ENCODE data around the gene AP1B1. TPM values are rescaled to one million over a fixed set of nuclear protein-coding genes. Genes with fewer than 3 reads are reported as not detected.
"Not testable (repeated sequence)": the region's sequence is repeated elsewhere in the genome, so short reads cannot be mapped to it uniquely, and the experiment has no call there.

The AP1B1 gene
- total RNA-seq, 1 donor: 37.3 TPM

GRCh38 chr22:29375398-29376076 lies 12.8 kb downstream of the AP1B1 start:
- Histone ChIP-seq H3K4me1 (ENCODE audit: insufficient read depth, low read length) (no peaks in the 10 kb centered on the region), H3K4me3 (ENCODE audit: insufficient read depth, low read length) (no peak overlapping the region), H3K4me2 (ENCODE audit: insufficient read depth, low read length) (no peak overlapping the region), H2AFZ (ENCODE audit: low read length) (no peak overlapping the region), H3K9me3 (ENCODE audit: low read depth, low read length) (no peaks in the 10 kb centered on the region), H3K79me2 (ENCODE audit: insufficient read depth, low read length) (peaks cover 42% of the 10 kb centered on the region), H3K27me3 (ENCODE audit: insufficient read depth, low read length) (no peaks in the 10 kb centered on the region), H4K20me1 (ENCODE audit: insufficient read depth, low read length) (peaks cover 20% of the 10 kb centered on the region), H3K36me3 (ENCODE audit: insufficient read depth, low read length) (peaks cover 13% of the 10 kb centered on the region), H3K27ac (ENCODE audit: low read depth, low read length) (no peak overlapping the region)
- TF ChIP-seq, protein P1, sequence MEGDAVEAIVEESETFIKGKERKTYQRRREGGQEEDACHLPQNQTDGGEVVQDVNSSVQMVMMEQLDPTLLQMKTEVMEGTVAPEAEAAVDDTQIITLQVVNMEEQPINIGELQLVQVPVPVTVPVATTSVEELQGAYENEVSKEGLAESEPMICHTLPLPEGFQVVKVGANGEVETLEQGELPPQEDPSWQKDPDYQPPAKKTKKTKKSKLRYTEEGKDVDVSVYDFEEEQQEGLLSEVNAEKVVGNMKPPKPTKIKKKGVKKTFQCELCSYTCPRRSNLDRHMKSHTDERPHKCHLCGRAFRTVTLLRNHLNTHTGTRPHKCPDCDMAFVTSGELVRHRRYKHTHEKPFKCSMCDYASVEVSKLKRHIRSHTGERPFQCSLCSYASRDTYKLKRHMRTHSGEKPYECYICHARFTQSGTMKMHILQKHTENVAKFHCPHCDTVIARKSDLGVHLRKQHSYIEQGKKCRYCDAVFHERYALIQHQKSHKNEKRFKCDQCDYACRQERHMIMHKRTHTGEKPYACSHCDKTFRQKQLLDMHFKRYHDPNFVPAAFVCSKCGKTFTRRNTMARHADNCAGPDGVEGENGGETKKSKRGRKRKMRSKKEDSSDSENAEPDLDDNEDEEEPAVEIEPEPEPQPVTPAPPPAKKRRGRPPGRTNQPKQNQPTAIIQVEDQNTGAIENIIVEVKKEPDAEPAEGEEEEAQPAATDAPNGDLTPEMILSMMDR (IDR thresholded peaks at IDR 0.05; ENCODE audit: extremely low read depth, low read depth, low read length): no peak
- no peak for DNase-seq (ENCODE audit: insufficient read length, low spot score, missing footprints)

DNA sequence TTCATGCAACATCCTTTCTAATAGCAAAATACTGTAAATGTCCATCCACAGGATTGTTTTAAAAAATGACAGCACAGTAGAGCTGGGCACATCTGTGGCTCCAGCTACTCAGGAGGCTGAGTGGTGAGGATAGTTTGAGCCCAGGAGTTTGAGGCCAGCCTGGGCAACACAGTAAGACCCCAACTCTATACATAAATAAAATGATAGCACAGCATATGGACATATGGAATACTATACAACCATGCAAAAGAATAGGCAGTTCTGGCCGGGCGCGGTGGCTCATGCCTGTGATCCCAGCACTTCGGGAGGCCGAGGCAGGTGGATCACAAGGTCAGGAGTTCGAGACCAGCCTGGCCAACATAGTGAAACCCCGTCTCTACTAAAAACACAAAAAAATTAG lies 13.6 kb downstream of the AP1B1 start:
- not testable (repeated sequence) for H2AFZ ChIP-seq (ENCODE audit: low read length); H3K27ac ChIP-seq (ENCODE audit: low read depth, low read length); H3K9me3 ChIP-seq (ENCODE audit: low read depth, low read length); H3K4me3 ChIP-seq (ENCODE audit: insufficient read depth, low read length); H3K4me2 ChIP-seq (ENCODE audit: insufficient read depth, low read length); H3K27me3 ChIP-seq (ENCODE audit: insufficient read depth, low read length); H3K4me1 ChIP-seq (ENCODE audit: insufficient read depth, low read length); DNase-seq (ENCODE audit: insufficient read length, low spot score, missing footprints)
- Histone ChIP-seq H3K36me3 (ENCODE audit: insufficient read depth, low read length) (peaks cover 13% of the 10 kb centered on the region), H3K79me2 (ENCODE audit: insufficient read depth, low read length) (peaks cover 36% of the 10 kb centered on the region), H4K20me1 (ENCODE audit: insufficient read depth, low read length) (peaks cover 13% of the 10 kb centered on the region)

- Histone ChIP-seq H3K4me1 (ENCODE audit: insufficient read depth, low read length) (peaks cover 4% of the 10 kb centered on the region), H2AFZ (ENCODE audit: low read length) (no peak overlapping the region), H3K9me3 (ENCODE audit: low read depth, low read length) (no peaks in the 10 kb centered on the region), H3K36me3 (ENCODE audit: insufficient read depth, low read length) (peaks cover 13% of the 10 kb centered on the region), H4K20me1 (ENCODE audit: insufficient read depth, low read length) (peaks cover 9% of the 10 kb centered on the region), H3K4me3 (ENCODE audit: insufficient read depth, low read length) (no peak overlapping the region), H3K4me2 (ENCODE audit: insufficient read depth, low read length) (no peak overlapping the region), H3K27ac (ENCODE audit: low read depth, low read length) (no peak overlapping the region), H3K79me2 (ENCODE audit: insufficient read depth, low read length) (peaks cover 32% of the 10 kb centered on the region), H3K27me3 (ENCODE audit: insufficient read depth, low read length) (no peaks in the 10 kb centered on the region)
- TF ChIP-seq, protein P1 (IDR thresholded peaks at IDR 0.05; ENCODE audit: extremely low read depth, low read depth, low read length): no peak
- no peak for DNase-seq (ENCODE audit: insufficient read length, low spot score, missing footprints)
These were observed 14.0 kb downstream of the AP1B1 start for GRCh38 chr22:29374401-29374800.

DNA sequence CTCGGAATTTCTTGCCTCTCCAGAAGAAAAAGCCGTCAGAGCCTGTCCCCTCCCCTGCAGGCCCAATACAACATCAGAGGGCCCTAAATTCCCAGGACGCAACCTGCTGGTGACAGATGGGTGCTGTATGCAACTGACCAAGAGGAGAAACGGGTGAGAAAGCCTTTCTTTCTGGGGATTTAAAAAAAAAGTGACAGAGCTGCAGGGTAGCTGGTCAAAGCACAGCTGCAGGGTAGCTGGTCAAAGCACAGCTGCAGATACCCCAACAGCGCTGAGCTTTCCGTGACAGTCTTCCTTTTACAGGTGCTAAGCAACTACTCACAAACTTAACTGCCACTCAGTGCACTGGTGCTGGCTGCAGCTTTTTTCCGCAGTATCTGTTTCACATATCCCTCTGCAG lies 17.8 kb downstream of the AP1B1 start:
- Histone ChIP-seq H3K27me3 (ENCODE audit: insufficient read depth, low read length) (no peaks in the 10 kb centered on the region), H3K4me1 (ENCODE audit: insufficient read depth, low read length) (peaks cover 10% of the 10 kb centered on the region), H2AFZ (ENCODE audit: low read length) (no peak overlapping the region), H3K4me3 (ENCODE audit: insufficient read depth, low read length) (no peak overlapping the region), H3K9me3 (ENCODE audit: low read depth, low read length) (no peaks in the 10 kb centered on the region), H3K4me2 (ENCODE audit: insufficient read depth, low read length) (no peak overlapping the region), H3K36me3 (ENCODE audit: insufficient read depth, low read length) (peaks cover 2% of the 10 kb centered on the region), H3K27ac (ENCODE audit: low read depth, low read length) (no peak overlapping the region), H4K20me1 (ENCODE audit: insufficient read depth, low read length) (peaks cover 11% of the 10 kb centered on the region), H3K79me2 (ENCODE audit: insufficient read depth, low read length) (peaks cover 27% of the 10 kb centered on the region)
- TF ChIP-seq, protein P1 (IDR thresholded peaks at IDR 0.05; ENCODE audit: extremely low read depth, low read depth, low read length): no peak
- no peak for DNase-seq (ENCODE audit: insufficient read length, low spot score, missing footprints)

All from osteoblast (primary cell).